HEK293 (cell line): ENCODE data around the gene TMEM9B.

ENCODE experiments used
- CTCF ChIP-seq: fragments of 450-650 bp; formaldehyde crosslinking; IDR thresholded peaks from 2 replicates; pipeline ENCODE4 v1.5.1; 2016; ENCODE audit warnings: missing biosample characterization, missing genetic modification characterization
- KLF1 ChIP-seq: fragments of 450-650 bp; formaldehyde crosslinking; IDR thresholded peaks from 2 replicates; pipeline ENCODE4 v1.5.1; 2016; ENCODE audit warnings: missing biosample characterization, missing genetic modification characterization
- TRIM28 ChIP-seq: IDR thresholded peaks from 2 replicates; pipeline ENCODE4 v1.6.1; 2011; ENCODE audit warnings: low read length, control low read depth, borderline replicate concordance
- ZBTB44 ChIP-seq: fragments of 450-650 bp; IDR thresholded peaks from 2 replicates; pipeline ENCODE4 v1.5.1; 2018; ENCODE audit warnings: missing biosample characterization, mild to moderate bottlenecking, missing genetic modification characterization
- ZBTB49 ChIP-seq: fragments of 450-650 bp; formaldehyde crosslinking; IDR thresholded peaks from 2 replicates; pipeline ENCODE4 v1.5.1; 2016; ENCODE audit warnings: missing biosample characterization, missing genetic modification characterization, low read depth
- ZNF138 ChIP-seq: fragments of 450-650 bp; formaldehyde crosslinking; IDR thresholded peaks from 2 replicates; pipeline ENCODE4 v1.5.1; 2016; ENCODE audit warnings: missing biosample characterization, missing genetic modification characterization, borderline replicate concordance
- ZNF24 ChIP-seq: fragments of 450-650 bp; formaldehyde crosslinking; IDR thresholded peaks from 2 replicates; pipeline ENCODE4 v1.5.1; 2016; ENCODE audit warnings: missing biosample characterization, missing genetic modification characterization
- ZNF274 ChIP-seq, 2 experiments: fragments of 200-500 bp in 1 of 2; fragments of 450-650 bp in 1 of 2; sonication (Bioruptor generic) in 1 of 2; formaldehyde crosslinking in 1 of 2; IDR thresholded peaks; 2 replicates each; pipeline versions ENCODE4 v1.5.1 to v1.6.1; 2014 to 2016; ENCODE audit warnings: borderline replicate concordance in 1 of 2, inconsistent platforms in 1 of 2, low read length in 1 of 2, missing biosample characterization in 1 of 2, missing genetic modification characterization in 1 of 2
- ZNF404 ChIP-seq: fragments of 450-650 bp; formaldehyde crosslinking; IDR thresholded peaks from 2 replicates; pipeline ENCODE4 v1.5.1; 2017; ENCODE audit warnings: missing biosample characterization, missing genetic modification characterization
- ZNF416 ChIP-seq: fragments of 450-650 bp; formaldehyde crosslinking; IDR thresholded peaks from 2 replicates; pipeline ENCODE4 v1.5.1; 2016; ENCODE audit warnings: missing biosample characterization, missing genetic modification characterization
- ZNF48 ChIP-seq: fragments of 450-650 bp; formaldehyde crosslinking; IDR thresholded peaks from 2 replicates; pipeline ENCODE4 v1.5.1; 2016; ENCODE audit warnings: missing biosample characterization, missing genetic modification characterization
- ZNF488 ChIP-seq: fragments of 450-650 bp; formaldehyde crosslinking; IDR thresholded peaks from 2 replicates; pipeline ENCODE4 v1.5.1; 2016; ENCODE audit warnings: missing biosample characterization, missing genetic modification characterization
- ZNF510 ChIP-seq: fragments of 450-650 bp; formaldehyde crosslinking; IDR thresholded peaks from 2 replicates; pipeline ENCODE4 v1.5.1; 2018; ENCODE audit warnings: mild to moderate bottlenecking, missing genetic modification characterization, missing biosample characterization; ENCODE audit not compliant: insufficient replicate concordance
- ZNF747 ChIP-seq: fragments of 450-650 bp; formaldehyde crosslinking; IDR thresholded peaks from 2 replicates; pipeline ENCODE4 v1.5.1; 2016; ENCODE audit warnings: missing biosample characterization, missing genetic modification characterization

- TF ChIP-seq TRIM28 (no peak), CTCF (tag by site-specific recombination) (no peak), ZBTB44 (tag by site-specific recombination) (no peak), ZNF274 (IDR thresholded peaks at IDR 0.05; ENCODE audit: low read length) (no peak), ZNF274 (tag by site-specific recombination; IDR thresholded peaks at IDR 0.05; ENCODE audit: borderline replicate concordance) (no peak), ZNF24 (tag by site-specific recombination) (no peak), ZNF747 (tag by site-specific recombination) (no peak), ZNF416 (no peak), ZNF488 (tag by site-specific recombination) (no peak), ZNF48 (tag by site-specific recombination) (no peak), ZBTB49 (no peak), KLF1 (no peak), ZNF404 (tag by site-specific recombination) (no peak), ZNF510 (tag by site-specific recombination) (no peak), ZNF138 (tag by site-specific recombination) (no peak)
Observed at GRCh38 chr11:9008661-9009060, 44.4 kb upstream of the TMEM9B start.
